ENCODE measurements around the gene CDK8.
"Not testable (repeated sequence)": the region's sequence is repeated elsewhere in the genome, so short reads cannot be mapped to it uniquely, and the experiment has no call there.

Gene CDK8

DNA sequence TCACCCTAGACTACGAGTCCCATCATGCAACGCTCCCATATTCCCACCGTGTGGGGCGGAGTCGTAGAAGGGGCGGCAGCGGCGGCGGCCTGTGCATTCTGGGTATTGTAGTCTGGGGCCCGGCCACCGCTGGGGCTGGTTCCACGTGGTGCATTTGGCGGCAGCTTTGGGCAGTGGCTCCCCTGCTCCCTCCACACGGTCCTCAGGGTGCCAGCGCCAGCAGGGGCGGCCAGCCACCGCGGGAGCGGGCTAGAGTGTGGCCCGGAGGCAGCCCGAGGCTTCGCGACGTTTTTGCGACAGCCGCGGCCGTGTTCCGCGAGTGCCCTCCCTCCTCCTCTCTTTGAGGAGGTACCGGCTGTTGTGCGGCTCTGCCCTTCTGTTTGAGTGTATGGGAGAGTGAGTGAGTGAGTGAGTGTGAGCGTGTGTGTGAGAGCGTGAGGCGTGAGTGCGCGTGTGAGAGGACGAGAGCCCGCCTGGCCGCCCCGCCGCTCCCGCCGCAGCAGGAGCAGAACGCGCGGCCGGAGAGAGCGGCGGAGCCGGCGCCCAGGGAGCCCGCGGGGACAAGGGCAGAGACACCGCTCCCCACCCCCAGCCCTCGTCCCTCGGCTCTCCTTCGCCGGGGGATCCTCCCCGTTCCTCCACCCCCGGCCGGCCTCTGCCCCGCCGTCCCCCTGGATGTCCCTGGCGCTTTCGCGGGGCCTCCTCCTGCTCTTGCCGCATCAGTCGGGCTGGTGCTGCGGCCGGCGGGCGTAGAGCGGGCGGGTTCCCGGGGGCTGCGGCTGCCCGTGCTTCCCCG lies at the start of gene CDK8:
Gene CDK8 (plus strand): TSS at position 343 of the 796 bp plus-strand sequence. CDS start 513 bp downstream, outside the sequence.
- DNase-seq = peak; percentile 93 to 94

GRCh38 chr13:26208287-26208686 lies 45.6 kb upstream of the CDK8 start:
- no peak for DNase-seq

- DNase-seq = no peak
Observed at GRCh38 chr13:26213345-26213744, 40.6 kb upstream of the CDK8 start.

GRCh38 chr13:26213982-26214381 lies 39.9 kb upstream of the CDK8 start:
- no peak for DNase-seq

- no peak for DNase-seq
Observed at GRCh38 chr13:26216042-26216441, 37.9 kb upstream of the CDK8 start.

- DNase-seq = no peak
Observed at GRCh38 chr13:26219726-26220125, 34.2 kb upstream of the CDK8 start.

DNA sequence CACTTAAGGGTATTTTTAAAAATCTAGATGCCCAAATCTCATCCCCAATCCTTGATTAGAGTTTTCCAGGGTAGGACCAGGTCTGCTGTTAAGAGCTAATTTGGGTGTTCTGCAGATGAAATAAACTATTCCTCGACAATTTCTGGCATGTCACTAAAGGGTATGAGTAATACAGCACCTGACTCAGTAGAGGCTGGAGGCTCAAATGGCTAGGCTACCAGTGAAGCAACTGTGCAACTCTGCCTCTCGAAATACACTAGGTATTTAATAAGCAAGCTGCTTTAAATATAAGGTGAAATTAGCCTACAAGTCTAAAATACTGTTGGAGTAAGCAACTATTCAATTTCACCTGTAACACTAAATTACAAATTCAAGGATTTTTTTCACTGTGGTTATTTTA lies 33.4 kb upstream of the CDK8 start:
- no peak for DNase-seq

DNA sequence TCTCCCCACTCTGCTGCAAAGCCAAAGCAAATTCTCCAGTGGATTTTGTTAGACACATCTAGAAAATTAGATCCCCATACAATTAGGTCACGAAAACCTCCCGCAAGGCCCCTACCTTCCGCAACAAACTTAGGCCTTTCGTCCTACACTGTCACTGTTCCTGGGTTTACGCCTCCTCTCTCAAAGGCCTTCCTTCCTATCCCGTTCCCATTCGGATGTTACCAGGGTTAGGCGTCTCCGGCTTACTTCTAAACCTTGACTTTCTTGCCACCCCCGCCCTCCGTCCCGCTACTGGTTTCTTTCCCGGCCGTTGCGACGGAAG lies 32.6 kb upstream of the CDK8 start:
- no peak for DNase-seq

GRCh38 chr13:26221721-26222519 lies 32.0 kb upstream of the CDK8 start, which contains the start of gene RNF6:
Gene RNF6, minus strand, starts transcription at chr13:26222314. Its CDS starts 2,665 bp downstream, at chr13:26219649.
- DNase-seq = peak; percentile 91 to 92

DNA sequence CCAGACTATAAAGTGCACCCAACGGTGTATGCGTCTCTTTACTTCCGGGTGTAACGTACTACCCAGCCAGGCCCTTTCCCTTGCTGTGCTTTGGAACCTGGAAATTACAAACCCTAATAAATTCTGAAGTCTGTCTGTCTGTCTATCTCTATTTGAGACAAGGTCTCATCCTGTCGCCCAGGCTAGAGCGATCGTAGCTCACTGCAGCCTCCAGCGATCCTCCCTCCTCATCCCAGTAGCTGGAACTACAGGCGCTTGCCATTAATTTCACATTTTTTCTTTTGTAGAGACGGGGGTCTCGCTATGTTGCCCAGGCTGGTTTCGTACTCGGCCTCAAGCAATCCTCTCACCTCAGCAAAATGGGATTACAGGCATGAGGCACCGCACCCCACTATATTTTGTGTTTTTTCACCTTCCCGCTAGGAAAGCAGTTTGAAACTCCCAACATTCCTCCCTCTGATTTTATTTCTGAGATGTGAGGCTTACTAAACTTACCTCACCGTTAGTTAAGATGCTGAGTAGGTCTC lies 31.3 kb upstream of the CDK8 start:
- DNase-seq = no peak

GRCh38 chr13:26225896-26226617 lies 27.9 kb upstream of the CDK8 start:
- DNase-seq = no peak

GRCh38 chr13:26227166-26227971 lies 26.6 kb upstream of the CDK8 start:
- DNase-seq = no peak

GRCh38 chr13:26228096-26228495 lies 25.8 kb upstream of the CDK8 start:
- no peak for DNase-seq

DNA sequence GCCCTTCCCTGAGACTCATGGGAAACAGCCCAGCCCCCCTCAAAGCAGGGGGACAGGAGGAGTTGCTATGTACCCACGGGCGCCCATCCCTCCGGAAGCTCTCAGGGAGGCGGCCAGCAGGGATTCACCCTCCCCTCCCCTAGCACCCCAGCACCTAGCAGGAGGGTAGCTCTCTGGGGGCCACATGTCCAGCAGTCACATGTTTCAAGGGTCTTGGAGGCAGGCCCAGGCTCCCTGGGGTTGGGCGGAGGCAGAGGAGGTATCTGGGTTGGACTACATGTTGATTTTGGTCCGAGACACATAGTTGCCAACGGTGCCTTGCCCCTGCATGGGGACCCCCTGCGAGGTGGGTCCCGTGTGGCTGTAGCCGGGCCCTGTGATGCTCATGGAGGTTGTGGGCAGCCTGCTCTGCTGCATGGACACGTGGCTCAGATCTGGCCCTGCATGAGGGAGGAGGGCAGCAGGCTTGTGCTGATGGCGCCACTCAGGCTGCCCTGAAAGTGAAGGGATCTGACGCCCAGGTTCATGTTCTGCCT lies 24.8 kb upstream of the CDK8 start:
- DNase-seq = no peak

- no peak for DNase-seq
Observed at GRCh38 chr13:26230703-26231102, 23.2 kb upstream of the CDK8 start.

DNA sequence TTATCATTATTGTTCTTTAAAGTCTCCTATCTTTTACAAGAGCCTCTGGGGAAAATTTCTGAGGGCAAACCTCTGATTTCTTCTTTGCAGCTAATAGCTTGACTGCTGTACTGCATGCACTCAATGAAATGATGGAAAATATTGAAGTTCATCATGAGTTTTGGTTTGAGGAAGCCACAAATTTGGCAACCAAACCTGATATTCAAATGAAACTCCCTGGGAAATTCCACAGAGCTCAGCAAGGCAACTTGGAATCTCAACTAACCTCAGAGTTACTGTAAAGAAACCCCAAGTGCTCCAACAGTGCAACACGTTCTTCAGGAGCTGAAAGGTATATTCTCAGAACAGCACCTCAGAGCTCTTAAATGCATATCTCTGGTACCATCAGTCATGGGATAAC lies 17.6 kb upstream of the CDK8 start:
- DNase-seq = no peak

DNA sequence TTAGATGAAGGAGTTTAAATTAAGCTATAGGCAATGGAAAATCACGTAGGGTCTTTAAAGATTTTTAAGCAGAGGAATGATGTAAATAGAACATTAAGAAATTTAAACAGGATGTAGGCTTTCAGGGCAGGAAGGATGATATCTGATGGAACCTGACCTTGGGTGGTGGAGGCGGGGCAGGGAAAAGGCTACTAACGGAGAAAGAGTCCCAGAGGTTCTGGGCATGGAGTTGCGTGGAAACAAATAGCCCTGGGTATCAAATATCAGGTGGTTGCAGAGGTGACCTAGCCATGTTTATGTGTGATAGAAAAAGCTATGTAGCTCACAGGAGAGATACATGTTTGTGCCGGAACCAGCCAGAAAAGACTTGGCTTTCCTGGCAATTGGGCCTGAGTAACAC lies 7.8 kb upstream of the CDK8 start:
- DNase-seq = no peak

DNA sequence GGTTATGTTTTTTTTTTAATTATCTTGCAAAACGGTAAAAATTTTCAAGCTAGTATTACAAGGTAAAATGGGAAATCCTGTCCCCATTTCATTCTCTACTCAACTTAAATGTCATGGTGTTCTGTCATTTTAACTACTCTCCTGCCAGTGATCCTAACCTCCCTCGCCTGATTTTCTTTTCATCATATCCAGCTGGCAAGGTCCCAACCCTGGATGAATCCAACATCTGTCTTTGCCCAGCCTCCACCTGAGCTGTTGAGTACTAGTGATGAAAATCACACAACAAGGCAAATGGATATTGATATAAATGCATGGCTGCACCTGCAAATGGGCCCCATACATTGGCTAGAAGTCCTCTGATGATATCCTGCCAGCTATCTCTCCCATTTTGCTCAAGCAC lies 6.9 kb upstream of the CDK8 start:
- DNase-seq = no peak

GRCh38 chr13:26247608-26248007 lies 6.3 kb upstream of the CDK8 start:
- DNase-seq = no peak

GRCh38 chr13:26249551-26249950 lies 4.4 kb upstream of the CDK8 start:
- no peak for DNase-seq

DNA sequence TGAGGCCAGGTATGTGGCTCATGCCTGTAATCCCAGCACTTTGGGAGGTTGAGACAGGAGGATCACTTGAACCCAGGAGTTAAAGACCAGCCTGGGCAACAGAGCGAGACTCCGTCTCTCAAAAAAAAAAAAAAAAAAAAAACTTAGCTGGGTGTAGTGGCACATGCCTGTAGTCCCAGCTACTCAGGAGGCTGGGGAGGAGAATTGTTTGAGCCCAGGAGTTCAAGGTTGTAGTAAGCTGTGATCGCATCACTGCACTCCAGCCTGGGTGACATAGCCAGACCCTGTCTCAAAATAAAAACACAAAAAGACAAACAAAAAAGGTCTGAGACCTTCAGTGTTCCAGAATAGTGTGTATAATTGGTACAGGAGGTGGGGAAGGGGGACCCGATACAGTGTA lies 1.9 kb upstream of the CDK8 start:
- not testable (repeated sequence) for DNase-seq

DNA sequence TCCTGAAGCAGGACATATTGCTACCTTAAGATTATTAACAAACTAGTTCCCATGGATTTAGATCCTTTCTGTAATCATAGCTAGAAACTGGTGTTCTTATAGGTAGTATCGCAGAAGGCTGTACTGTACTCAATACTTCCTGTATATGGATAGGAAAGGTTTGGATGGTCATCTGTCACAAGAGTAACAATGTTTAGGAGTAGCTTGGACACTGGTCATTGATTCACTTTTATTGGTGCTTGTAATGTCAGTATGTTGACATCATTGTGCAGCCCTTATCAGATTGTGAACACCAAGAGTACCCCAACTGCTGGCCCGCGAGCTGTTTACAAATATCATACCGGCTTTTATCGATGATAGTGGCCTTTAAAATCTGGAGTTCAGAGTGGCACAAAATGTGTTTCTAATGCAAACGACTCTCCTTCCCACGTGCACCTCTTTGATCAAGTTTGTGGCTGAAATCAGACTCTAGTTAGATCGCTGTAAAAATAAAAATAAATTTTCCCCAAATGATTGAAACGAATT lies 605 bp upstream of the CDK8 start:
- DNase-seq = no peak

Data from activated T-cell treated with anti-CD3 and anti-CD28 coated beads, Interleukin-2, amount 50 U/mL, for 48 hours (primary cell).